NOMO-1 treated with DMSO at 0.1 percent for 48 hours (cell line): Measurements from ENCODE around the gene SAMD3.
"Not testable (repeated sequence)": the region's sequence is repeated elsewhere in the genome, so short reads cannot be mapped to it uniquely, and the experiment has no call there.

Source experiments
- DNase-seq: peaks from one replicate; lab custom pipeline; 2025; ENCODE audit not compliant: unreplicated experiment; lab: John Stamatoyannopoulos, UW

The SAMD3 gene

GRCh38 chr6:130222775-130223174, at the start of gene SAMD3:
Gene SAMD3, minus strand, starts transcription at chr6:130222951. Its CDS starts 7,678 bp downstream, at chr6:130215273.
- DNase-seq, result no peak

- no peak for DNase-seq
These were observed 47.4 kb upstream of the SAMD3 start for GRCh38 chr6:130269969-130270635.

DNA sequence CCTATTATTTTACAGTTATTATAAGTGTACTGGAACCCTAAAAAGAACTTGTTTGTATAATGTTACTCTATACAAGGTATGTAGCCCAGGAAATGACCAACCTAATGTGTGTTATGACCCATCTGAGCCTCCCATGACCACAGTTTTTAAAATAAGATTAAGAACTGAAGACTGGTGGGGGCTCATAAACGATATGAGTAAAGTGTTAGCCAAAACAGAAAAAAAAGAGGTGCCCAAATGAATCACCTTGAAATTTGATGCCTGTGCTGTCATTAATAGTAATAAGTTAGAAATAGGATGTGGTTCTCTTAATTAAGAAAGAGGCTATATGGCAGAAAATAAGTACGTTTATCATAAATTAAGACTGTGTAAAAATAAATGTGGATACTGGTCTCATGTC, 42.8 kb upstream of the SAMD3 start:
- DNase-seq, result not testable (repeated sequence)

GRCh38 chr6:130262008-130262407, 39.3 kb upstream of the SAMD3 start:
- no peak for DNase-seq

DNA sequence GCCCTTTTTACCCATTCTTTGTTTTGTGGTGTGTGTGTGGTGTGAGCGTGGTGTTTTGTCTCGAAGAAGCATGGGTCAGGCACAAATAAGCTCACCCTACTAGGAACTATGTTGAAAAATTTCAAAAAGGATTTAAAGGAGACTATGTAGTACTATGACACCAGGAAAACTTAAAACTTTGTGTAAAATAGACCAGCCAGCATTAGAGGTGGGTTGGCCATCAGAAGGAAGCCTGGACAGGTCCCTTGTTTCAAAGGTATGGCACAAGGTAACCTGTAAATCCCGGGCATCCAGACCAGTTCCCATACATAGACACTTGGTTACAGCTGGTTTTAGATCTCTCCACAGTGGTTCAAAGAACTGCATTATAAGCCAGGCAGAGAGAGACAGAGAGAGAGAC, 38.8 kb upstream of the SAMD3 start:
- not testable (repeated sequence) for DNase-seq

- DNase-seq, result not testable (repeated sequence)
These were observed 38.0 kb upstream of the SAMD3 start for GRCh38 chr6:130260614-130261241.

DNA sequence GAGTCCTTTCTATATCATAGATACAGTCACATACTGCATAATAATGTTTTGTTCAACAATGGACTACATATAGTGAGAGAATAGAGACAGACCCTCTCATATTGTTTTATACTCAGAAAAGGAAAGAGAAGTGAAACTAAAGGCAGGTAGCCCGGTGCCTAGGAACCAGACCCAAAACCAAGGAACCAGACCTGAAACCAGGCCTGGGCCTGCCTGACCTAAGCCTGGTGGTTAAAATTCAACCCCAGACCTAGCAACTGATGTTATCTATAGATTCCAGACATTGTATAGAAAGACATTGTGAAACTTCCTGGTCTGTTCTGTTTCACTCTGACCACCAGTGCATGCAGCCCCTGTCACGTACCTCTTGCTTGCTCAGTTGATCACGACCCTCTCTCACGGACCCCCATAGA, 37.3 kb upstream of the SAMD3 start:
- DNase-seq, result not testable (repeated sequence)

DNA sequence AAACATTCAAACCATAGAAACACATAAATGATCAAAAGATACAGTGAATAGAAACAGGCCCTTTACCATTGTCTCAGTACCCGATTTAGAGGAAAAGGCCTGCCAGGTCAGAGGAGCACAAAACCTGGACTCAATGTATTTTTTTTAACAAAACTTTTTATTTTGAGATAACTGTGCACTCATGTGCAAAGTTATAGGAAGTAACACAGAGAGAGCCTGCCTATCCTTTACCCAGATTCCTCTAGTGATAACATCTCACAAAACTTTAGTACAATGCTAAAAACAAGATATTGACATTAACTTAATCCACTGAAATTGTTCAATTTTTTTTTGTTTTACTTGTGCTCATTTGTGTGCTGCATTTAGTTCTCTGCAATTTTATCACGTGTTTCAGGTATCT, 36.8 kb upstream of the SAMD3 start:
- no peak for DNase-seq

DNA sequence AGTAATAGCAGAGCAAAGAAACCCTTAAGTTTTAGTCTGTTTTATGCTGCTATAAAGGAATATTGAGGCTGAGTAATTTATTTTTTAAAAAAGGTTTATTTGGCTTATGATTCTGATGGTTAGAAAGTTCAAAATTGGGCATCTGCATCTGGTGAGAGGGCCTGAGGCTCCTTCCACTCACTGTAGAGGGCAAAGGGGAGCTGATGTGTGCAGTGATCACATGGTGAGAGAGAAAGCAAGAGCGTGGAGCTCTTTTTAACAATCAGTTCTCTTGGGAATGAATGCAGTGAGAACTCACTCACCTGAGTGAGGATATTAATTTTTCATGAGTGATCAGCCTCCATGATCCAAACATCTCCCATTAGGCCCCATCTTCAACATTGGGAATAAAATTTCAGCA, 36.4 kb upstream of the SAMD3 start:
- no peak for DNase-seq

- no peak for DNase-seq
These were observed 29.9 kb upstream of the SAMD3 start for GRCh38 chr6:130252527-130253237.

DNA sequence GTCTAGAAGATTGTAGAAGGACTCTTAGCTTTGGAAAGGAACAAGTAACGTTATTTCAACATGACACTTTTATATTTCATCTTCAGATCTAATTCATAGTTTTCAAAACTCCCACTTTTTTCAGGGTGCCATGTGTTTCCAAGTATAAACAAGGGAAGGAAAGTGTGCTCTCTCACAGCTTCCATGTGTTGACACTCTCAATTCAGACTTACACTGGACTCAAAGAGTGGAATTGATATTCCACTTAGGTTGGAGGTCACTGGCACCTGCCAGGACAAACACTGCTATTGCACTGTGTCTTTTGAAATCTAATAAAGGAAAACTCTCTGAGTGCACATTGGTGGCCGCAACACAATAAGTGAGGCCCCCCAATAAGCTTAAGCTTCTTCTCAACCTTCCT, 22.5 kb upstream of the SAMD3 start:
- no peak for DNase-seq

- no peak for DNase-seq
These were observed 22.0 kb upstream of the SAMD3 start for GRCh38 chr6:130244728-130245127.

DNA sequence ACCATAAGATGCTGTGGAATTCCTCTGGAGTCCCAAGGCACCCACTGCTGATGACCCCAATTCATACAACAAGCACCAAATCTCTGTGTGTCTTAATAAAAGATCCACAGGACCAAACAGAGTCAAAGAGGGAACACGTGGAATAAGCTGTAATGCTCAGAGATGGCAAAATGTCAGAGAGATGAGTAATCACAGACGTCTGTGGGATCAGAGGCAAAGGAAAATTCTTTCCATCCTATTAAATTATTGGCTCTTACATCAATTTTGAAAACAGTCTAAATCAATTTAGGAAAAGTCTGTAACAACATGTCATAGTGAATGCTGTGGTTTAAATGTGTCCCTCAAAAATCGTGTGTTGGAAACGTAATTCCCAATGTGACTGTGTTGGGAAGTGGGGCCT, 17.5 kb upstream of the SAMD3 start:
- DNase-seq, result no peak

GRCh38 chr6:130239755-130240154, 17.0 kb upstream of the SAMD3 start:
- DNase-seq, result no peak

DNA sequence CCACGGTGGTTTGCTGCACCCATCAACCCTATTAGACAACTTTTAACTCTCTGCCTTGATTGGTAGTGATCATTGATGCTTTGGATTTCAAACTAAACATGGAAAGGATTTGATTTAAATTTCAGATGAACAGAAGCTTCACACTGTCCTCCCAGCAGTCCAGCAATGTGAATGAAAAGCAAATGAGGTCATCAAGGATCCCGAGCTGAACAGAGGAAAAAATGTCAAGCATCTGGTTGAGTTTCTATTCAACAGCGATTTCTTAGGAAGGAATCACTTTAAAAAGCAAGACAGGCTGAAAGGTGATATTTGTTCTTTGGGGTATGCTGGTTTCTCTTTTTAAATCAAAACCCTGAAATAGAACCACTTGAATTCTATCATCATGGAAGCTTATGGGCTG, 10.6 kb upstream of the SAMD3 start:
- DNase-seq, result no peak

DNA sequence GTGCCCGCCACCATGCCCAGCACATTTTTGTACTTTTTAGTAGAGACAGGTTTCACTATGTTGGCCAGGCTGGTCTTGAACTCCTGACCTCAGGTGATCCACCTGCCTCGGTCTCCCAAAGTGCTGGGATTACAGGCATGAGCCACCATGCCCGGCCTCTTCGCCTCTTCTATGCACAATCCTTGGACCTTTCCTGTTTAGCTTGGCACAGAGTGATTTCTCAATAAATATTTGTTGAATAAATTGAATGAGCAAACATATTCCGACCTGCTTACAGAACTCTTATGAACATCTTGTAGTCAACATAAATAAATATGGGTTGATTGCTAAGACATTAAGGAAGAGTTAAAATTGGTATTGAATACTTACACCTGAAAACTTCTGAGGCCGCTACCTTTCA, 7.8 kb upstream of the SAMD3 start:
- DNase-seq, result not testable (repeated sequence)

DNA sequence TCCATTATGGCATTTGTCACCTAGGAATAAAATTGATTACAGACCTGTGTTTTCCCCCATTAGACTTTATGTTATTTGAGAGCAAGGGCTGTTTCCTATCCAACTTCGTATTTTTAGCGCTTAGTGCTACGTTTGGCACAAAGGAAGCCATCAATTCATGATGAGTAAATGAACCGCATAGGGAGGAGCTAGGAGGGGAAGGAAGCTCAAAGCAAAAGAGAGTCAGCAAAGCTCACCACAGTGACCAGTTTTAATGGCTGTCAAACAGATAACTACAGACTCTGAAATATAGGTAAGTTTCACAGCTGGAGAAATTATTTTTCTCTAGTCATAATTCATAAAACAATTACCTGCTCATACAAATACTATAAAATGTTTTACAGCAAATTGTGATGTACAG, 6.9 kb upstream of the SAMD3 start:
- peak; percentile 35 for DNase-seq

DNA sequence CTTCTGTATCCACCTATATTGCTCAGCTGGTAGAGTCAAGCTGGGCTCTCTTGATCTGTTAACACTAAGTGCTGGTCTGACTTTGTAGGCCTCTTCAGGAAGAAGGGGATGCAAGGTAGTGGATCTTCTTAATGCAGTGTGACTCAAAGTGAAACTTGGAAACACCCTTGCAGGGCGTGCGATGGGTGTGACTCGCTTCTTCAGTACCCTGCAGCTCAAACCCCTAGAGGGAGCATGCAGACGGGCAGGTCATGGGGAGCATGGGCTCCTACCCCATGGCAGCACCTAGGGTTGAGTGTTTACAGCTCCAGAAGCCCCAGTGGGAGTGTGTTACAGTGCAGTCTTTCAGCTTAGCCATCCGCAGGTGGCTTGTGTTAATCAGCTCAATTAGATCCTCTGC, 757 bp upstream of the SAMD3 start:
- no peak for DNase-seq

DNA sequence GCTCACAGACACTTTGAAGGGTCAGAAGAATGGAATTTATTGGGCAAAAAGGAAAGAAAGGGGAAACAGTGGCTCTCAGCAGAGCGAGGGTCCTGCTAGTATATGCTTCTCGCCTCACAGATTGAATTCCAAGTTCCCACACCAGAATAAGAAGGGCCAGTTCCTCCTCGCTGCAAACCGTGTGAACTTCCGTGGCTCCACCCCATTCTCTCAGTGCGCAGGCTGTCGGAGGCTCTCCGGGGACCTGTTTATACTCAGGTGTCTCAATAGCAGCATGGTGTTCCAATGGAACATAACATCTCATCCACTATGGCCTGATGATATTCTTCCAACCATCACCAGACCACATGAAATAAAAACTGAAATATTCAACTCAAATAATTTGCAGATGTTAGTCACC, 4.6 kb downstream of the SAMD3 start:
- no peak for DNase-seq

- no peak for DNase-seq
These were observed 6.1 kb downstream of the SAMD3 start for GRCh38 chr6:130216620-130217019.

GRCh38 chr6:130215526-130215925, 7.2 kb downstream of the SAMD3 start:
- no peak for DNase-seq

- DNase-seq, result no peak
These were observed 10.4 kb downstream of the SAMD3 start for GRCh38 chr6:130212215-130212874.
